GM18868 (cell line): ENCODE data around the gene KLHL2.
"Not testable (repeated sequence)": the region's sequence is repeated elsewhere in the genome, so short reads cannot be mapped to it uniquely, and the experiment has no call there.

Experiments used
- ATAC-seq: cut with Tn5 transposase; IDR thresholded peaks from one replicate; pipeline ENCODE4 v1.9.1; 2021; ENCODE audit warnings: mild to moderate bottlenecking, moderate library complexity; ENCODE audit not compliant: unreplicated experiment

The KLHL2 gene, protein sequence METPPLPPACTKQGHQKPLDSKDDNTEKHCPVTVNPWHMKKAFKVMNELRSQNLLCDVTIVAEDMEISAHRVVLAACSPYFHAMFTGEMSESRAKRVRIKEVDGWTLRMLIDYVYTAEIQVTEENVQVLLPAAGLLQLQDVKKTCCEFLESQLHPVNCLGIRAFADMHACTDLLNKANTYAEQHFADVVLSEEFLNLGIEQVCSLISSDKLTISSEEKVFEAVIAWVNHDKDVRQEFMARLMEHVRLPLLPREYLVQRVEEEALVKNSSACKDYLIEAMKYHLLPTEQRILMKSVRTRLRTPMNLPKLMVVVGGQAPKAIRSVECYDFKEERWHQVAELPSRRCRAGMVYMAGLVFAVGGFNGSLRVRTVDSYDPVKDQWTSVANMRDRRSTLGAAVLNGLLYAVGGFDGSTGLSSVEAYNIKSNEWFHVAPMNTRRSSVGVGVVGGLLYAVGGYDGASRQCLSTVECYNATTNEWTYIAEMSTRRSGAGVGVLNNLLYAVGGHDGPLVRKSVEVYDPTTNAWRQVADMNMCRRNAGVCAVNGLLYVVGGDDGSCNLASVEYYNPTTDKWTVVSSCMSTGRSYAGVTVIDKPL

DNA sequence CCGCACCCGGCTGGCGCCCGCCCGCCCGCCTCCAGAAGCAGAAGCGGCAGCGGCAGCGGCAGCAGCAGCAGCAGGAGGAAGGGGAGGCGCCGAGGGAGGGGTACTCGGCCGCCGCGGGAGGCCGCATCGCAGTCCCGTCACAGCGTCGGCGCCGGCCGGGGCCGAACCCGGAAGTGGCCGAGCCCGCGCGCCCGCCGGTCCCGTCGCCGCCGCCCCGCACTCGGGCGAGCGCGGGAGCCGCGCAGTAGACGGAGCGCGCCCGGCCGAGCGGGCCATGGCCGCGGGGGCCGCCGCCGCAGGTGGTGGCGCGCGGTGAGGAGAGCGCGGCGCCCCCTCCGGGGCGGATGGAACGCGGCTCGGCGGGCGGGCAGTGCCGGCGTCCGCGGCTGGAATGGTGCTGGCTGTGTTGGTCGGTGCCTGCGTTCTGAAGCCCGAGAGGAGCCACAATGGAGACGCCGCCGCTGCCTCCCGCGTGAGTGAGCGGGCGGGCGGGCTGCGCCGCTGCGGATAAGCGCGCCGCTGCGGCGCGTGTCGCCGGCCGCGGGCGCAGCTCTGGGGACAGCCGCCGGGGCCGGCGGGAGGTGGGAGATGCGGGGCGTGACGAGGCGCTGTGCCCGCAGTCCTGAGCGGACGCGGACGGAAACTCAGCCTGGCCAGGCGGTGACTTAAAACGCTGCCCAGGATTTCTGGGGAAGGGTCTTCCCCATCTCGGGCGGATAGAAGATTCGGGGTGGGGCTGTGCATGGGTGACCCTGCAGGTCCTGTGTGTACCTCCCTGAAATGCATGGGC is at the start of gene KLHL2:
Gene KLHL2, plus strand, starts transcription at position 131 of the 790 bp plus-strand sequence. Its CDS starts 316 bp downstream, at position 447.
- ATAC-seq, result peak; percentile 93

GRCh38 chr4:165158762-165159161 is 48.6 kb upstream of the KLHL2 start:
- no peak for ATAC-seq

- no peak for ATAC-seq
Measured at GRCh38 chr4:165164257-165164656, 43.1 kb upstream of the KLHL2 start.

- ATAC-seq, result not testable (repeated sequence)
Measured at GRCh38 chr4:165166872-165167271, 40.5 kb upstream of the KLHL2 start.

DNA sequence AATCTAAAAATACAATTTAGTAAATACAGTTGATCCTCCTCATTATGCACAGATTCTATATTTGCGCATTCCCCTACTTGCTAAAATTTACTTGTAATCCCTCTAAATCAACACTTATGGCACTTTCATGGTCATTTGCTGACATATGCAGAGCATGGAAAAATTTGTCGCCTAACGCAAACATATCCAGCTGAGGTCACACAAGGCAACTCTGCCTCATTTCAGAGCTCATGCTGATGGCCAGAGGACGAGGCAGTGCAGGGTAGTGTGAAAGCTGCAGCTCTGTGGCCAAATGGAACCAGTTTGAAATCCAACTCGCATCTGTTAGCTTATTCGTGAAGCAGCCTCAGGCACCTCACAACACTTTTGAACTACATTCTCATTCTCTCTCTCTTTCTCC is 39.7 kb upstream of the KLHL2 start:
- ATAC-seq, result no peak

- ATAC-seq, result no peak
Measured at GRCh38 chr4:165170819-165171218, 36.5 kb upstream of the KLHL2 start.

GRCh38 chr4:165175470-165175869 is 31.9 kb upstream of the KLHL2 start:
- not testable (repeated sequence) for ATAC-seq

DNA sequence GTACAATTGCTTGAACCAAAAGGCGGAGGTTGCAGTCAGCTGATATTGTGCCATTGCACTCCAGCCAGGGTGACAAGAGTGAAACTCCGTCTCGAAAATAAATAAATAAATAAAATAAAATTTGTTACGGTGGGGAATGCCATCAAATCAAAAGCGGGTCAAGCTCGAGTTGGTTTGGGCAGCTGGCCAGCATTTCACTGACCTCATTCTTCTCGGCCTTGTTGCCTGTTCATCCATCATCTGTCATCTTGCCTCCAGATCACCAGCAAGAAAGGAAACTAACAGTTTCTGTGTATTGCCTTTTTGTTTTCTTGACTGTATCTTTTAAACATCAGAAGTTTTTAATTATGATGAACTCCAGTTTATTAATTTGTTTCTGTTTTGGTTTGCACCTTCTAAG is 31.5 kb upstream of the KLHL2 start:
- ATAC-seq, result no peak

- ATAC-seq, result peak; percentile 90
Measured at GRCh38 chr4:165177725-165178666, 29.4 kb upstream of the KLHL2 start.

DNA sequence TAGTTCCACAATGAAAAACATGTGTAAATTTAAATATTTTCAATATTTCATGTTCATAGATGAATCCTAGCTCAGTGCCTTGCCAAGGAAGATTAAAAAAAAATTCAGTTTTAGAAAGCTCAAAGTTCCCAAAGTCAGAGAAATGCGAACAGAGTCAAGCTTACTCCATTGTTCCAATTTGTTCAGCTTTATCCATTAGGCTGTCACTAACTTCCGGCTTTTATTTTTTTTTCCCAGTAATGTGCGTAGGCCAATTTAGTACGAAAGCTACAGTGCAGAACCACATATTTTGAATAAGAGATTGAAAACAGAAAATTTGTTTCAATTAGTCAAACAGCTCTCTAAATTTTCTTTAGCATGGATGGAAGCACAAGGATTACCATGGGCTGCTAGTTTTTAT is 23.1 kb upstream of the KLHL2 start:
- no peak for ATAC-seq

DNA sequence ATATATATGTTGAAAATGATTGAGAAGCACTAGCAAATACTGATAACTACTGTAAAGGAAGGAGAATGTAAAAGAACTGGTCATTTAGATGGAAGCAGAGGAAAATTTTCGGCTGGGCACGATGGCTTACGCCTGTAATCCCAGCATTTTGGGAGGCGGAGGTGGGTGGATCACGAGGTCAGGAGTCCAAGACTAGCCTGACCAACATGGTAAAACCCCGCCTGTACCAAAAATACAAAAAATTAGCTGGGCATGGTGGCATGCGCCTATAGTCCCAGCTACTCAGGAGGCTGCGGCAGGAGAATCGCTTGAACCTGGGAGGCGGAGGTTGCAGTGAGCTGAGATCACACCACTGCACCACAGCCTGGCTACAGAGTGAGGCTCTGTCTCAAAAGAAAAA is 22.4 kb upstream of the KLHL2 start:
- ATAC-seq, result not testable (repeated sequence)

DNA sequence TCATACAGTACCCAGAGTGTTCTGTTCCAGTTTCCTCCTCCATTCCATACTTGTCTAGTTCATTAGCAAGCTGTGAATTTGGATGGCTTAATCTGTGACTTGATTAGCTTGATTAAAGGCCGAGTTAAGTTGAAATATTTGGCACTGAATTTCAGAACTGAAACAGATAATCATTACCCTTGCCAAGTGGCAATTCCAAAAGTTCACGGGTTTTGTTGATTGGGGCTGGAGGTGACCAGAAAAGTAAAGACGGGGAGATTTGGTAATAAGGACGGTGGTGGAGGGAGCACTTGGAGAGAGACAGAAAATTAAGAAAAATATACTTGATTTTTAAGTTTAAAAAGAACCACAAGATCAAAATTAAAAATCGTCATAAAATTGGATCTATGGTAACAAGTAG is 21.9 kb upstream of the KLHL2 start:
- ATAC-seq, result no peak

DNA sequence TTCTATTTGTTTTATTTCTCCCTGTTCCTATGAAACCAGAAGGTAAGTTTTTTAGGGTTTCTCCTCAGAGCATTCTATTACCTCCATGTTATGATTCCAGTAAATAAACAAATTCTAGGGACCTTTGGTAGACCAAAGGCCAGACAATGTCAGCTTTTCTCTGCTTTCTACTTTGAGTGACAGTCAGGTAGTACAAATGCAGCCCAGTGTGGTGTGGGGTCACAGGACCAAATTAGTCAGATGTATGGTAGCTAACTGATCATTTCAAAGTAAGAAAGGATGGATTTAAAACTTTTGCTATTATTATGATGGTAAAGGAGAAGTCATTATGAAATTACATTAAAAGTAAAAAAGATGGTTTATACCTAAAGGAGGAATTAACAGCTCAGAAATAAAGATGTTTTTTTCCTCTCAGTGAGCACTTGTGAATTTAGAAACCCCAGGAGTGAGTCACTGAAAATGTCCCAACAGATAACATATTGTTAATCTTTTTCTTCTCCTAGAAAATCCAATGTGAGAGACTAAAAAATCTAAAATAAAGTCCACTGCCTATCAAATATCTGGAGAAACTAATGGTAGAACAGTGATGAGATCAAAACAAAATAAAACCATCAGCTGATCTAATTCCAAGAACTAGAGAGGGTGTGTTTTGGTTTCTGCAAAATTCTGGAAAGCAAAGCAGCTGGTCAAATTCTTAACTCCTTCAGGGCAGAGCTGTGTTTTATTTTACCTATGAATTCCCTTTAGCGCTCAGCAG is 16.6 kb upstream of the KLHL2 start:
- no peak for ATAC-seq

DNA sequence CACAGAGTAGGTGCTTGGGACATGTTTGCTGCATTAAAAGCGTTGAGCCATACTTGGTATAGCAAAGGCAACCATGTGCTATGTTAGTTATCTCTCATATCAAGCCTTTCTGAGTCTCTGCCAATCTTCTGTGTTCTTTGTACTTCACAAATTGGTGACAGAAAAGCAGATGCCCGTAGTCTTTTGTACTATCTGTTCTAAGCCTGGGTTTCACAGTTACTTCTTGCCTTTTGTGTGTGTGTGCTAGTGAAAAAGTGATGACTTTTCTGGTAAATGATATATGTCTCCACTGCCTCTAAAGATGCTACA is 16.1 kb upstream of the KLHL2 start:
- ATAC-seq, result no peak

DNA sequence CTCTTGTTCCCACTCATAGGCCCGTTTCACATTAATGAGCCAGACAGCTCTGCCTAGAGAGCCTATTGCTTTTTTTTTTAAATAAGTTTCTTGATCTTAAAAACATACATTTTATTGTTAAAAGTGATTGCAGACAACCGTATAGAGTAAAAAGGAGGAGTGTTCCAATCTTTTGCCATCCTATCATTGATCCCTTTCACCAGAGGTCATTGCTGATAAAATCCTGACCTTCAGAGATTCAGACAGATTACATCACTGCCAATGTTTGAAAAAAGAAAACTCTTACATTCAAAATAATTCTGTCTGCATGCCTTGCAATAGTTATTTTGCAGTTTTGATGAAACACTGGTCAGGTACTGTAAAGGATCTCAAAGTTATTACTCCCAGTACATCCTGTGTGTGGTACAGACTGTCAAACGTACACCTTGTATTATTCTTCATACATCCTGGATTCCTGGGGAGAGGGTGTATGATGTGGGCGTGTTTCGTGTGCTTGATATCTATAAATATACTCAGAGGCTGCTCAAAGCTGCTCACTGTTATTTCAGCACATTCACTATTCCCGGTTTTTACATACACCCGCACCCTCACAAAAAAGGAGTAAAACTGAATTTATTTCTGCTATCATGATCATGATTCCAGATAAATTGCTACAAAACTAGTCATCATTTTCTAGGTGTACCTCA is 15.4 kb upstream of the KLHL2 start:
- ATAC-seq, result no peak

DNA sequence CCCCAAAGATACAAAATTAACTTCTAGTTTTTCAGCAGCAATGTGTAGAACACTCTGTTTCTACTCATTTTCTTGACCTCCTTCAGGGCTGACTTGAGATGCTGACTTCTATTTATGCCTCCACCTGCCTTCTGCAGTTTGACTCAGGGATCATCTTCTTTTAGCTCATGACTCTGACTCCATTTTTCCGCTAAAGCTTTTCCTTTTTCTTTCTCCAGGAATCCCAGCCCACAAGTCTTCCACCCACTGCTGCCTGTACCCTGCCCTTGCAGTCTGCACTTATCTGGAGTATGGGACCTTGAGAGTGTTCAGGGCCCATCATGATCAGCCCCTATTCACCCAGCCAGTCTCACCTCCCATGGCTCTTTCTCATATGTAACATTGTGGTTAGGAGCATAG is 14.9 kb upstream of the KLHL2 start:
- ATAC-seq, result no peak

DNA sequence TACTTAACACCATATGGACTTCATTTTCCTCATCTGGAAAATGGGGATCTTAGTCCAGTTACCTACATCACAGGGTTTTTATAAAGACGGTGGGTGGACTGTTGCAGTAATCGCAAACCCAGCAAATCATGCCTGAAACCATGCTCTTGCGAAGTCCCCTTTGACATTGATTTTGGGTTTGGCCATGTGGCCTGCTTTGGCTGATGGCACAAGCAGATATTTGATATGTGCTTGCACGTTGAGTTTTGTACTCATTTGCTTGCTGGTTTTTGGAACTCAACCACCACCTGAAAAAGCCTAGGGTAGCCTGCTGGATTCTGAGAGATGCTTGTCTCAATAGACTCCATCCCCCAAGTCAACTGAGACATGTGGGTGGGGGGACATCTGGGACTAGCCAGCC is 14.4 kb upstream of the KLHL2 start:
- no peak for ATAC-seq

GRCh38 chr4:165194368-165194767 is 13.0 kb upstream of the KLHL2 start:
- no peak for ATAC-seq

GRCh38 chr4:165198329-165198728 is 9.0 kb upstream of the KLHL2 start:
- ATAC-seq, result no peak

GRCh38 chr4:165199286-165199685 is 8.1 kb upstream of the KLHL2 start:
- no peak for ATAC-seq
